Activated T-helper 9 cell treated with anti-CD3 and anti-CD28 coated beads, Interleukin-2, amount 50 U/mL, for 16 hours (primary cell): ENCODE results near the gene DCST1.
"Not testable (repeated sequence)": the region's sequence is repeated elsewhere in the genome, so short reads cannot be mapped to it uniquely, and the experiment has no call there.

Experiments
- DNase-seq: peaks from one replicate; pipeline ENCODE4 v3.0.0-alpha.2; 2020; ENCODE audit warnings: low read depth

Gene DCST1

GRCh38 chr1:155033524-155033923 is at the start of gene DCST1, which contains the start of gene DCST2:
Gene DCST1, plus strand, starts transcription at chr1:155033824. Its CDS starts 213 bp downstream, at chr1:155034037.
Gene DCST2, minus strand, starts transcription at chr1:155033781. Its CDS starts 80 bp downstream, at chr1:155033701.
- DNase-seq = no peak

- not testable (repeated sequence) for DNase-seq
Observed at GRCh38 chr1:154986736-154987135, 46.9 kb upstream of the DCST1 start.

DNA sequence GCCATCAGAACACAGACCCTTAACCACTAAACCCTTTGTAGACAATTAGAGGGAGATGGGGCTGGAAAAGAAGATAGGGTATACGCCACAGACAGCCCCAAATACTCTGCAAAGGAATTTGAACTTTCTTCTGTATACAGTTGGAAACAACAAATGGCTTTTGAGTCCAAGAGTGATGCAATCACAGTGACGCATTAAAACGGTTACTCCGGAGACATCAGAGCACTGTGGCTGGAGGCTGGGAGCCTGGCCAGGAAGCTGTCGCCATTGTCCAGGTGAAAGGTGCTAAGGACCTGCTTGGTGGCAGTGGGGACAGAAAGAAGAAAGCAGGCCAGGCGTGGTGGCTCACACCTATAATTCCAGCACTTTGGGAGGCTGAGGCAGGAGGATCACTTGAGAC is 46.3 kb upstream of the DCST1 start:
- DNase-seq = no peak

DNA sequence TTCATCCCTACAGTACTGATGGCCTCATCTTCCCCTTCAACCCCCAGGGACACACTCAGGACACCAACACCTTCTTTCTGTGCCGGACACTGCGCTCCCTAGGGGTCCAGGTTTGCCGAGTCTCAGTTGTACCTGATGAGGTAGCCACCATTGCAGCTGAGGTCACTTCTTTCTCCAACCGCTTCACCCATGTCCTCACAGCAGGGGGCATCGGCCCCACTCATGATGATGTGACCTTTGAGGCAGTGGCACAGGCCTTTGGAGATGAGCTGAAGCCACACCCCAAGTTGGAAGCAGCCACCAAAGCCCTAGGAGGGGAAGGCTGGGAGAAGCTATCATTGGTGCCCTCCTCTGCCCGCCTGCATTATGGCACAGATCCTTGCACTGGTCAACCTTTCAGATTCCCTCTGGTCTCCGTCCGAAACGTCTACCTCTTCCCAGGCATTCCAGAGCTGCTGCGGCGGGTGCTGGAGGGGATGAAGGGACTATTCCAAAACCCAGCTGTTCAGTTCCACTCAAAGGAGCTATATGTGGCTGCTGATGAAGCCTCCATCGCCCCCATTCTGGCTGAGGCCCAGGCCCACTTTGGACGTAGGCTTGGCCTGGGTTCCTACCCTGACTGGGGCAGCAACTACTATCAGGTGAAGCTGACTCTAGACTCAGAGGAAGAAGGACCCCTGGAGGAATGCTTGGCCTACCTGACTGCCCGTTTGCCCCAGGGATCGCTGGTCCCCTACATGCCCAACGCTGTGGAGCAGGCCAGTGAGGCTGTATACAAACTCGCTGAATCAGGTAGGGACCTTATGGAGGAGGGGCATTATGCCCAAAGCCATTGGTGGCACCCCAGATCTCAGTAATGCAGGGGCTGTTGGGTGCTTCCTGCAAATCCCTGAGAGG is 45.3 kb upstream of the DCST1 start:
- DNase-seq = no peak

- DNase-seq = no peak
Observed at GRCh38 chr1:154989195-154989860, 44.3 kb upstream of the DCST1 start.

- no peak for DNase-seq
Observed at GRCh38 chr1:154990276-154990675, 43.3 kb upstream of the DCST1 start.

- DNase-seq = no peak
Observed at GRCh38 chr1:154992721-154993571, 40.7 kb upstream of the DCST1 start.

DNA sequence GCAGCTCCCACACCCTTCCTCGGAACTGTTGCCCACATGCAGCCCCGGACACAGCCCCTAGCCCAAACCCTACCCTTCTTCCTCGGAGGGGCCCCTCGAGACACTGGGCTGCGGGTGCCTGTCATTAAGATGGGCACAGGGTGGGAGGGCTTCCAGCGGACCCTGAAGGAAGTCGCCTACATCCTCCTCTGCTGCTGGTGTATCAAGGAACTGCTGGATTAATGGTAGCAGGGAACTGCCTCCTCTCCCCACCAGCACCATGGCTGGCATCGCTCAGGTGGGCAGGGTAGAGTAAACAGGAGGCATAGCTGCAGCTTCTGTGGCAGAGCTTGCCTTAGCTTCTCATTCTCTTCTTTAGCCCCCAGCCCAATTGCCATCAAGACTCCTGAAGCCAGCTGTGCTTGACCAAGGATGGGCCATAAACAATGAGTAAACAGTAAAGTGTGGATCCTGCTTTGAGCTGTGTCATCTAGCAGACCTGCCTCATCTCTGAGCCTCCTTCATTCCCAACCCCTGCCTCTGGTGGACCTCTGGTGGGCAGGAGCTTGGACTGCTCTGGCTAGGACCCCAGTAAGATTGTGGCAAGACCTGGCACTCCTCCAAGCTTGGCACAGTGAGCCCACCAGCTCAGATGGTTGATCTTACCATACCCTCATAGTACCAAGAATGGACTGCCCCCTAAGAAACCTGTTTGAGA is 39.9 kb upstream of the DCST1 start, which contains the start of gene LENEP:
Gene LENEP, plus strand, starts transcription at position 15 of the 697 bp plus-strand sequence. Its CDS starts 22 bp downstream, at position 37.
- no peak for DNase-seq

DNA sequence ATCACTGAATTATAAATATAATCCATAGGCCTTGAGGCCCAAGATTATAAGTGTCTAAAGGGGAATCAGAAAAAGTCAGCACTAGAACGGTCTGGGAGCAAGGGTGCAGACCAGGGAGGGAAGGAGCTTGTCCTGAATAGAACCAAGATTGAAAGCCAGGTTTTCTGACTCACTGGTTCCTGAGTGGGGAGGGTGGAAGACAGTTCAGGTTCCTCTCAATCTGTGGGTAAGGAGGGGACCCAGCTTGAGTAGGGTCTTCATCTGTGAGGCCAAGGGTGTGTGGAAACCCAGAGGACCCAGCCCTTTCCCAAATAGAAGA is 39.4 kb upstream of the DCST1 start:
- DNase-seq = no peak

- DNase-seq = no peak
Observed at GRCh38 chr1:154994591-154994990, 39.0 kb upstream of the DCST1 start.

GRCh38 chr1:154995301-154995983 is 38.2 kb upstream of the DCST1 start:
- not testable (repeated sequence) for DNase-seq

DNA sequence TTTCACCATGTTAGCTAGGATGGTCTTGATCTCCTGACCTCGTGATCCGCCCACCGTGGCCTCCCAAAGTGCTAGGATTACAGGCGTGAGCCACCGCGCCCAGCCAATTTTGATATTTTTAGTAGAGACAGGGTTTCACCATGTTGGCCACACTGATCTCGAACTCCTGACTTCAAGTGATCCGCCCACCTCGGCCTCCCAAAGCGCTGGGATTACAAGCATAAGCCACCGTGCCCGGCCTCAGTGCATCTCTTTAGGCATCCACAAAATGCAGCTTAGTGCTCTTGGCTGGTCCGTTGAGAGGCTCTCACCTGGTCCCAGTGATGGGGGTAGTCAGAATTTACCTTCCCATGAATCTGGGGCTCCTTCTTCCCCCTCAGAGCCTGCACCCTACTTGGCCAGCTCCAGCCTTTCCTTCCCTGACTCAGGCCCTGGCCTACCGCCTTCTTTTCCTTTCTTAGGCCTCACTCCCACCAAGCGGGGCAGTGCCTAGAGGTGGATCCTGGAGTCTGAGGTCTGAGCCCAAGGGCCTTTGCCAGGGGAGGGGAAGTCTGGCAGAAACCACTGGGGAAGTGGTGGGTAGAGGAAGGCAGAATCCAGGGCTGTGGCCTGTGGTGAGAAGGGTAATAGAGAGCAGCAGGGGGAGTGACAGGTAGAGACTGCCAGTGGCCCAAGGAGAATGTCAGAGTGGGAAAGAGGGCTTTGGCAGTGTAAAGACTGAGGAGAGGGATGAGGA is 36.5 kb upstream of the DCST1 start:
- DNase-seq = no peak

GRCh38 chr1:154998201-154998780 is 35.3 kb upstream of the DCST1 start:
- DNase-seq = no peak

DNA sequence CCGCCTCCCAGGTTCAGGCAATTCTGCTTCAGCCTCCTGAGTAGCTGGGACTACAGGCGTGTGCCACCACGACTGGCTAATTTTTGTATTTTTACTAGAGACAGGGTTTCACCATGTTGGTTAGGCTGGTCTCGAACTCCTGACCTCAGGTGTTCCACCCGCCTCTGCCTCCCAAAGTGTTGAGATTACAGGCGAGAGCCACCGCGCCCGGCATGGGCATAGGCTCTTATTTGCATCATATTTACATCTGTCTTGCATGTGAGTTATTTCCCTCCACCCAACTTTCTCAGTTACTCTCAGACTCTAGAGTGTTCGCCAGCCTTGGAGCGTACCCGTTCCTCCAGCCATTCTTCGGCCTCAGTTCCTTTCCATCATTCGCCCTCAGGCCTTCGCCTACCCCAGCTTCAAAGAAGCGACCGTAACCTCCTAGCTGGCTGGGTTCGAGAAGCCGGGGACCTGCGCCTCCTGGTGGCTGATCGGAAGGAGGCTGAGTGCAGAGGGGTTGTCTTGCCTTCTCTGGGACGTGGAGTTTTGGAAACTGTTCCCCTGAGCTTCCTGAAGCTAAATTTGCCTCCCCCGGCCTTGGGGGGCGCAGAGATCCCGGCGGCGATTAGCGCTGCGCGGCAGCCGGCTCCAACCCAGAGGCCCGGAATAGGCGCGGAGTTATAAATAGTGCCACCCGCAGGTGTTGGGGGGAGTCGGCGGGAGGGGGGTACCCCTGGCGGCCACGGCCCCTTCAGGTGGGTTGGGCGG is 34.6 kb upstream of the DCST1 start:
- peak; percentile 58 for DNase-seq

DNA sequence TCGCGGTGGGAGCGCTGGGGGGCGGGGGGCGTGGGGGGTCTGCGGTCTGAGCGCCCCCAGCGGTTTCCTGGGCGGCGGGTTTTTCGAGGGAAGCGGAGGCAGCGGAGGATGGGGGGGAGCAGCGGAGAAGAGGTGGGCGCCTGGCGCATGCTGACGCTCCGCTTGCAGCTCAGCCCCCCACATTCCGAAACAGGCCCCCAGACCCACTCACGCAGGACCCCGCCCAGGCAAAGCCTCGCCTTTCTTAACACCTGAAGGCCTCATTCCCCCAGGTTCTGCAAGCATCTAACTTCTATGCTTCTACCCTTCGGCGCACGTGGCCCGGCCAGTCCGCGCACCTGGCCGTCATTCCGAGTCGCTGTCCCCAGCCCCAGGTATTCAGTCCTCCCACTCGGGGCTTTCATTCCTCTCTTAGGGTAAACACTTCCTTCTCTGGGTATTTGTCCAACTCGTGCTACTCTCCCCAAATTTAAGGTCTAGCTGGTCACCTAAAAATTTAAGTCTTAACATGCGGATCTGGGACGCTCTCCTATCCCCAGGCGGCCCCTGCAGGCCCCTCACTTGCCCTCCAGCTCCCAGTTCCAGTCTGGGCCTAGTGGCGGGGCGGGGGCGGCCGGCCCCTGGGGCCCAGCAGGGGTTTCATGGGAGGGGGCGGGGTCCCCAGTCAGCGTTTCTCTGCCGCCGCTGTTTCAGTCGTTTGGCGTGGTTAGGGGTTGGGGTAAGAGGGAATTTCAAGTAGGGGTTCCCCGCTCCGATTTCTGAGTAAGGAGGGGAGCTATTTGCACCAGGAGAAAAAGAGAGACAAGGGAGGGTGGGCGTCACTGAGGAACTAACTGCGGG is 33.8 kb upstream of the DCST1 start:
- peak; percentile 56 for DNase-seq

DNA sequence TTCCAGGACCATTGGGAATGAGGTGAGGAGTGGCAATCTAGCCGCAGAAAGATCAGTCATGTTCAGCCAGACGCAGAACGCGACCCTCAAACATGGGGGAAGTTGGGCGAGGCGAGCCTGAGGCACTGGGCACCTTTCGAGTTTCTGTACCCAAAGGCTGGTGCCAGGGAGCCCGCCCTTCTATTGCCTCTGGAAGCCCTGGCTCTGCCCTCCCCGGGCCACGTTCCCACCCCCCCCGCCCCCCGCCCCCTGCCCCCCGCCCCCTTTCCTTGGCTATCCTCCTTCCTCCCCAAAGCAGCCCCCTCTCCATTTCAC is 33.3 kb upstream of the DCST1 start:
- DNase-seq = no peak

GRCh38 chr1:155000726-155001424 is 32.7 kb upstream of the DCST1 start:
- DNase-seq = peak; percentile 78

DNA sequence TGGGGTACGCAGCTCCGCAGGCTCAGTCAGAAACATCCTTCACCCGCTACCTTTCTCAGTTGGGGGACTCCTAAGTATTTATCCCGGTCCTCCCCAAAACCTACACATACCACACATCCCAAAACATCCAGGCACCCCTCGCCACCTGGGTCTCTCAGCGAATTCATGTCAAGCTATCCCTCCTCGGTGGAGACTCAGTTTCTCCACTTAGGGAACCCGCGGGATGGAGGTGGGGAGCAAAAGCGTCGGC is 32.3 kb upstream of the DCST1 start:
- DNase-seq = no peak
